Measurements from ENCODE around the gene MRPL22.

DNA sequence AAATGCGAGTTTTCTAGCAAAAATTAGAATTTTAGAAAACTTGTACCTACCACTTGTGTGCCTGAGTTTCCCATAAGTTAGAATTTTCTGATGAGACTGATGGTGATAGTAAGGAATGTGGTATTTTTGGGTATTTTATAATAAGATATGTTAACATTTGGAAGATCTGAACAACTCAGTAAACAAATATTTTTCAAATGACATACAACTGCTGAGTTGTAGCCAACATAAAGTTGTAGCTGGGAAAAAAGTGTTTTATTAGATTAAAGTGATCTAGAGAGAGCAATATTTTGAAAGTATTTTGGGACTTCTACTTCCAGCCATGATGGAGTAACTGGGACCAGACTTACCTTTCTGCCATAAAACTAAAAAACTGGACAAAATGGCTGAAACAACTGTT, 40.8 kb upstream of the MRPL22 start:
- TF ChIP-seq, protein P1, sequence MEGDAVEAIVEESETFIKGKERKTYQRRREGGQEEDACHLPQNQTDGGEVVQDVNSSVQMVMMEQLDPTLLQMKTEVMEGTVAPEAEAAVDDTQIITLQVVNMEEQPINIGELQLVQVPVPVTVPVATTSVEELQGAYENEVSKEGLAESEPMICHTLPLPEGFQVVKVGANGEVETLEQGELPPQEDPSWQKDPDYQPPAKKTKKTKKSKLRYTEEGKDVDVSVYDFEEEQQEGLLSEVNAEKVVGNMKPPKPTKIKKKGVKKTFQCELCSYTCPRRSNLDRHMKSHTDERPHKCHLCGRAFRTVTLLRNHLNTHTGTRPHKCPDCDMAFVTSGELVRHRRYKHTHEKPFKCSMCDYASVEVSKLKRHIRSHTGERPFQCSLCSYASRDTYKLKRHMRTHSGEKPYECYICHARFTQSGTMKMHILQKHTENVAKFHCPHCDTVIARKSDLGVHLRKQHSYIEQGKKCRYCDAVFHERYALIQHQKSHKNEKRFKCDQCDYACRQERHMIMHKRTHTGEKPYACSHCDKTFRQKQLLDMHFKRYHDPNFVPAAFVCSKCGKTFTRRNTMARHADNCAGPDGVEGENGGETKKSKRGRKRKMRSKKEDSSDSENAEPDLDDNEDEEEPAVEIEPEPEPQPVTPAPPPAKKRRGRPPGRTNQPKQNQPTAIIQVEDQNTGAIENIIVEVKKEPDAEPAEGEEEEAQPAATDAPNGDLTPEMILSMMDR (conservative IDR thresholded peaks at IDR 0.05 in 1 of 2, IDR thresholded peaks at IDR 0.05 in 1 of 2; ENCODE audit: extremely low read depth in 1 of 2, insufficient read depth in 1 of 2, low read depth in 1 of 2, low read length in 2 of 2) = no peak
- TF ChIP-seq EZH2 (IDR thresholded peaks at IDR 0.05; ENCODE audit: borderline replicate concordance, low read length) = no peak

Data from mammary epithelial cell (primary cell).